Esophagus squamous epithelium (tissue), 4 donors: Measurements from ENCODE around the gene MT2A.

Experiments
- POLR2A ChIP-seq, 4 donors: fragments of 450-650 bp; IDR thresholded peaks; one replicate each; pipeline ENCODE4 v1.6.1; 2017; ENCODE audit warnings: antibody characterized with exemption in 4 of 4, mild to moderate bottlenecking in 4 of 4, moderate library complexity in 3 of 4
- TF ChIP-seq, protein P1 (sequence below), 6 experiments: fragments of 450-650 bp in 4 of 6; fragments of 200-600 bp in 2 of 6; sonication (generic) in 2 of 6; IDR thresholded peaks; one replicate each; pipeline ENCODE4 v1.5.1; 2016 to 2019; ENCODE audit warnings: antibody characterized with exemption in 6 of 6, mild to moderate bottlenecking in 4 of 6, moderate library complexity in 4 of 6

GRCh38 chr16:56651586-56651985 is 43.2 kb downstream of the MT2A start, which contains the start of gene MT1B:
- TF ChIP-seq, protein P1, sequence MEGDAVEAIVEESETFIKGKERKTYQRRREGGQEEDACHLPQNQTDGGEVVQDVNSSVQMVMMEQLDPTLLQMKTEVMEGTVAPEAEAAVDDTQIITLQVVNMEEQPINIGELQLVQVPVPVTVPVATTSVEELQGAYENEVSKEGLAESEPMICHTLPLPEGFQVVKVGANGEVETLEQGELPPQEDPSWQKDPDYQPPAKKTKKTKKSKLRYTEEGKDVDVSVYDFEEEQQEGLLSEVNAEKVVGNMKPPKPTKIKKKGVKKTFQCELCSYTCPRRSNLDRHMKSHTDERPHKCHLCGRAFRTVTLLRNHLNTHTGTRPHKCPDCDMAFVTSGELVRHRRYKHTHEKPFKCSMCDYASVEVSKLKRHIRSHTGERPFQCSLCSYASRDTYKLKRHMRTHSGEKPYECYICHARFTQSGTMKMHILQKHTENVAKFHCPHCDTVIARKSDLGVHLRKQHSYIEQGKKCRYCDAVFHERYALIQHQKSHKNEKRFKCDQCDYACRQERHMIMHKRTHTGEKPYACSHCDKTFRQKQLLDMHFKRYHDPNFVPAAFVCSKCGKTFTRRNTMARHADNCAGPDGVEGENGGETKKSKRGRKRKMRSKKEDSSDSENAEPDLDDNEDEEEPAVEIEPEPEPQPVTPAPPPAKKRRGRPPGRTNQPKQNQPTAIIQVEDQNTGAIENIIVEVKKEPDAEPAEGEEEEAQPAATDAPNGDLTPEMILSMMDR (IDR thresholded peaks at IDR 0.05) = no peak
- no peak for TF ChIP-seq POLR2A (IDR thresholded peaks at IDR 0.05)
